GM18870 (cell line): Measurements from ENCODE around the gene CENPF.

Source experiments
- ATAC-seq: cut with Tn5 transposase; IDR thresholded peaks from one replicate; pipeline ENCODE4 v1.9.1; 2021; ENCODE audit warnings: moderate library complexity; ENCODE audit not compliant: unreplicated experiment

The CENPF gene

DNA sequence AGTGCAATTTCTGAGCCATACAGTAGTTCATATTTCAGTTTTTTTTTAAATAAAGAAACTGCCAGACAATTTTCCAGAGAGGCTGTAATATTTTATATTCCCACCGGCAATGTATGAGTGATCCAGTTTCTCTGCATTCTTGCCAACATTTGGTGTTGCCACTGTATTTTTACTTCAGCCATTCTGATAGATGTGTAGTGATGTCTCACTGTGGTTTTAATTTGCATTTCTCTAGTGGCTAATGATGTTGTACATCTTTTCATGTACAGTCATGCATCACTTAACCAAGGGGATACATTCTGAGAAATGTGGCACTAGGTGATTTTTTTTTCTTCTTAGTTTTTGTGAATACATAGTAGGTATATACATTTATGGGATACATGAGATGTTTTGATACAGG lies 99.6 kb downstream of the CENPF start:
- ATAC-seq, result no peak

DNA sequence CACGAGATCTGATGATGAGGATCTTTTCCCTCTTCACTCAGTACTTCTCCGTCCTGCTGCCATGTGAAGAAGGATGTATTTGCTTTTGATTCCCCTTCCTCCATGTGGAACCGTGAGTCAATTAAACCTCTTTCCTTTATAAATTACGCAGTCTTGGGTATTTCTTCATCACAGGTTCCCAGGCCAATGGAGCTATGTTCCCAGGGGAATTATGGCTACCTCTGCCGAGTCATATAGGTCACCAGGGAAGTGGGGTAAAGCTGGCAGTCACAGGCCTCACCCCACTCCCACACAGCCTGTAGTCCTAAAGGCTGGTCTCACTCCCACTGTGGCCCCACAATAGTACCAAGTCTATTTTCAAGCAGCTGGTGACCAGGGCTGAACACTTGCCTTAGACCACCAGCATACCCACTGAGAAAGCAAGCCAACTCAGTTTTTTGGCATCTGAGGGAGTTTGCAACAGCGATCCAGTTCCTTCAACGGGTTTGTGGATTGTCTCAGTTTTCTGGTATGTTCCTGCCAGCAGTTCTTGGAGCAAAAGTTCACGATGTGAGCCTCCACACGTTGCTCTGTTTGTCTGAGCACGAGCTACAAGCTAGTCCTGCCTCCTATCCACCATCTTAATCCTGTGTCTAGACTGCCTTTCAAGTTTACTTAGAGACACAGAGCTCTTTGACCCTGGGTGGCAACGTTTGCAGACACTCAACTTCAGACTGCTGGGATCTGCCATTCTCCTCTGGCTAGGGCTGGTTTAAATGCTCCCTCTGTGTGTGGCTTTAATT lies 104.5 kb downstream of the CENPF start:
- no peak for ATAC-seq

DNA sequence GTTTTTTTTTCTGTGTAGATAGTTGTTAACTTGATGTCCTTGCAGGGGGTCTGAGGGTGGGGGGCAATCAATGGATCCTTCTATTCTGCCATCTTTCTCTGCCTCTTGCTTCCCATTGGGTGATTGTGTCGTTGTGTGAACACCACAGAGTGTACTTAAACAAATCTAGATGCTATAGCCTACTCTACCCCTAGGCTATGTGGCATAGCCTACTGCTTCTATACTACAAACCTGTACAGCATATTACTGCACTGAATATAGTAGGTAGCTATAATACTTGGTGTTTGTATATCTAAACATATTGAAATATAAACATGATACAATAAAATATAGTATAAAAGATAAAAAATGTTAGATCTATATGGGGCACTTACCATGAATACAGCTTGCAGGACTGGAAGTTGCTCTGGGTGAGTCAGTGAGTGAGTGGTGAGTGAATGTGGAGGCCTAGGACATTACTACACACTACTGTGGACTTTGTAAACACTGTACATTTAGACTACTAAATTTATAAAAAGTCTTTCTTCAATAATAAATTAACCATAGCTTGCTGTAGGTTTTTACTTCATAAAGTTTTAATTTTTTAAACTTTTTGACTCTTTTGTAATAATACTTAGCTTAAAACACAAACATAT lies 105.4 kb downstream of the CENPF start:
- ATAC-seq, result no peak

DNA sequence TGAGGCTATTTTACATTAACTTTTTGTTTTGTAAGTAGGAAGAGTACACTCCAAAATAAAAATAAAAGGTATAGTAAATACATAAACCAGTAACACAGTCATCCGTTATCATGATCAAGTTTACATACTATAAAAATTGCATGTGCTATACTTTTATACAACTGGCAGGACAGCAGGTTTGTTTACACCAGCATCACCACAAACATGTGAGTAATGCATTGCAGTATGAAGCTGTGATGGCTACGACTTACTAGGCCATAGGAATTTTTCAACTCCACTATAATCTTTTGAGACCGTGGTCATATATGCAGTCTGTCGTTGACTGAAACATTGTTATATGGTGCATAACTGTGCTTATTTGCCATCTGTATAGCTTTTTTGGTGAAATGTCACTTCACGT lies 106.2 kb downstream of the CENPF start:
- no peak for ATAC-seq

DNA sequence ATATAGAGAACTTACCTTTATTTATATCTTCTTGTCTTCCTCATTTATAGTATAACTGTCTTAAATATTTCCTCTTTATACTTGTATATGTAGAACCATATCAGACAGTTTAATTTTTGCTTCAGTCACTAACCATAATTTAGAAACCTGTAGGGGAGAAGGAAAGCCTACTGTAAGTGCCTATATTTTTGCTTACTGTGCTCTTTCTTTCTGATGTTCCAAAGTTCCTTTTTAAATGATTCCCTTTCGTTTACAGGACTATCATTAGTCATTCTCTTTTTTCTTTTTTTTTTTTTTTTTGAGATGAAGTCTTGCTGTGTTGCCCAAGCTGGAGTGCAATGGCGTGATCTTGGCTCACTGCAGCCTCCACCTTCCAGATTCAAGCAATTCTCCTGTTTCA lies 109.7 kb downstream of the CENPF start:
- no peak for ATAC-seq
